SK-N-SH treated with all-trans-retinoic acid at 6 μM for 48 hours (cell line): ENCODE results near the gene COG6.

Experiments used
- ATAC-seq: fragments of 200-7000 bp; cut with Tn5 transposase; 3 replicates; pipeline ENCODE4 v1.9.1; 2020; ENCODE audit warnings: mild to moderate bottlenecking, moderate library complexity
- BACH2 ChIP-seq: fragments of 250-450 bp; sonication (Bioruptor Pico); IDR thresholded peaks from 2 replicates; pipeline ENCODE4 v1.9.0; 2021; ENCODE audit warnings: mild to moderate bottlenecking, borderline replicate concordance
- CSDC2 ChIP-seq: fragments of 250-450 bp; sonication (Bioruptor Pico); IDR thresholded peaks from 2 replicates; pipeline ENCODE4 v1.5.0; 2020; ENCODE audit warnings: mild to moderate bottlenecking, moderate library complexity
- CSRNP3 ChIP-seq: fragments of 250-450 bp; sonication (Bioruptor Pico); IDR thresholded peaks from 2 replicates; pipeline ENCODE4 v1.5.1; 2021; ENCODE audit warnings: mild to moderate bottlenecking, moderate library complexity
- ISL1 ChIP-seq: fragments of 250-450 bp; sonication (Bioruptor Pico); IDR thresholded peaks from 2 replicates; pipeline ENCODE4 v2.1.2; 2022; ENCODE audit warnings: mild to moderate bottlenecking, moderate library complexity
- RARB ChIP-seq: fragments of 250-450 bp; sonication (Bioruptor Pico); IDR thresholded peaks from 2 replicates; pipeline ENCODE4 v1.8.0; 2021; ENCODE audit warnings: mild to moderate bottlenecking, moderate library complexity
- ZC3H10 ChIP-seq: fragments of 250-450 bp; sonication (Bioruptor Pico); IDR thresholded peaks from 2 replicates; pipeline ENCODE4 v1.5.1; 2021; ENCODE audit warnings: mild to moderate bottlenecking, moderate library complexity
- ZFP30 ChIP-seq: fragments of 450-650 bp; formaldehyde crosslinking; IDR thresholded peaks from 2 replicates; pipeline ENCODE4 v1.5.0; 2022; ENCODE audit warnings: mild to moderate bottlenecking, moderate library complexity
- ZNF565 ChIP-seq: fragments of 450-650 bp; formaldehyde crosslinking; conservative IDR thresholded peaks from 2 replicates; pipeline ENCODE4 v1.5.0; 2020; ENCODE audit warnings: low read depth, mild to moderate bottlenecking, moderate library complexity
- ZNF70 ChIP-seq: fragments of 450-650 bp; formaldehyde crosslinking; IDR thresholded peaks from 2 replicates; pipeline ENCODE4 v1.5.0; 2020; ENCODE audit warnings: mild to moderate bottlenecking, moderate library complexity
- ZNF8 ChIP-seq: fragments of 450-650 bp; formaldehyde crosslinking; IDR thresholded peaks from 2 replicates; pipeline ENCODE4 v1.5.0; 2020; ENCODE audit warnings: mild to moderate bottlenecking, moderate library complexity

The COG6 gene

GRCh38 chr13:39789451-39789850 lies 134.0 kb downstream of the COG6 start:
- TF ChIP-seq ZC3H10 (no peak), CSRNP3 (CRISPR knock-in tag) (no peak), ISL1 (CRISPR knock-in tag) (no peak), CSDC2 (CRISPR knock-in tag) (no peak), ZNF70 (CRISPR knock-in tag) (no peak), ZNF8 (CRISPR knock-in tag) (no peak), ZNF565 (no peak), RARB (no peak), ZFP30 (no peak), BACH2 (CRISPR knock-in tag) (no peak)
- no peak for ATAC-seq
